H1 (cell line): ENCODE data around the gene CENPP. TPM values are rescaled to one million over a fixed set of nuclear protein-coding genes. Genes with fewer than 3 reads are reported as not detected.

Experiments
- CTCF ChIA-PET: fragments of 300-600 bp; sonication (Branson Sonifier 250); formaldehyde crosslinking; loops from one replicate; lab custom pipeline; 2021; ENCODE audit not compliant: partially characterized antibody; lab: Charles Lee
- POLR2A ChIA-PET: fragments of 300-600 bp; sonication (Branson Sonifier 250); formaldehyde crosslinking; loops from one replicate; lab custom pipeline; 2021; ENCODE audit warnings: inconsistent platforms; ENCODE audit not compliant: partially characterized antibody; lab: Charles Lee
- DNase-seq, 2 experiments: peaks; one replicate each; pipeline versions ENCODE4 v3.0.0 to v3.0.0-alpha.2; 2010 to 2022; ENCODE audit warnings: low spot score in 2 of 2, low read depth in 1 of 2, mixed read lengths in 1 of 2
- FAIRE-seq: peaks from 2 replicates; lab custom pipeline; 2011; peaks lifted over from hg19 to GRCh38; lab: Jason Lieb, UNC
- H2AFZ ChIP-seq: 2 replicates; pipeline ENCODE4 v1.8.1; 2012; ENCODE audit warnings: low read length, inconsistent platforms
- H2AK5ac ChIP-seq: 2 replicates; pipeline ENCODE4 v1.6.1; 2013; ENCODE audit warnings: low read depth, low read length
- H2BK120ac ChIP-seq: replicated peaks from 2 replicates; pipeline ENCODE3; 2013; ENCODE audit warnings: low read depth, low read length, inconsistent platforms
- H2BK12ac ChIP-seq: 2 replicates; pipeline ENCODE4 v1.6.1; 2013; ENCODE audit warnings: low read depth, low read length
- H2BK15ac ChIP-seq: 2 replicates; pipeline ENCODE4 v1.6.1; 2013; ENCODE audit warnings: low read length
- H2BK20ac ChIP-seq: 2 replicates; pipeline ENCODE4 v1.6.1; 2013; ENCODE audit warnings: low read length
- H2BK5ac ChIP-seq: 2 replicates; pipeline ENCODE4 v1.6.1; 2013; ENCODE audit warnings: low read depth, low read length
- H3K14ac ChIP-seq: 2 replicates; pipeline ENCODE4 v1.6.1; 2013; ENCODE audit warnings: inconsistent platforms; ENCODE audit not compliant: insufficient read length
- H3K18ac ChIP-seq: 2 replicates; pipeline ENCODE4 v1.6.1; 2013; ENCODE audit warnings: low read length; ENCODE audit errors: extremely low read depth
- H3K23ac ChIP-seq: 2 replicates; pipeline ENCODE4 v1.6.1; 2013; ENCODE audit warnings: inconsistent platforms; ENCODE audit not compliant: insufficient read length
- H3K23me2 ChIP-seq: 2 replicates; pipeline ENCODE4 v1.6.1; 2013; ENCODE audit warnings: low read depth, low read length
- H3K27ac ChIP-seq: 2 replicates; pipeline ENCODE4 v1.6.1; 2011; ENCODE audit warnings: low read depth, low read length, inconsistent platforms
- H3K27me3 ChIP-seq, 4 experiments: replicated peaks in 1 of 4; 1 replicate in 1 of 4; 2 replicates in 3 of 4; pipeline versions ENCODE4 v1.6.1 to v1.8.1; 2011 to 2013; ENCODE audit warnings: low read length in 3 of 4, mild to moderate bottlenecking in 3 of 4, inconsistent platforms in 2 of 4, mixed read lengths in 2 of 4, moderate library complexity in 1 of 4; ENCODE audit not compliant: control insufficient read depth in 3 of 4, insufficient read depth in 3 of 4; ENCODE audit errors: extremely low read depth in 1 of 4
- H3K36me3 ChIP-seq, 4 experiments: 2 replicates each; pipeline versions ENCODE4 v1.6.1 to v1.8.1; 2011 to 2013; ENCODE audit warnings: mild to moderate bottlenecking in 4 of 4, low read length in 3 of 4, moderate library complexity in 2 of 4, control low read depth in 1 of 4, inconsistent platforms in 1 of 4; ENCODE audit not compliant: insufficient read depth in 4 of 4, control insufficient read depth in 2 of 4
- H3K4ac ChIP-seq: replicated peaks from 2 replicates; pipeline ENCODE3; 2013; ENCODE audit warnings: low read length, low read depth, mixed read lengths, inconsistent platforms; ENCODE audit not compliant: insufficient read length
- H3K4me1 ChIP-seq, 4 experiments: replicated peaks in 1 of 4; 1 replicate in 1 of 4; 2 replicates in 3 of 4; pipeline versions ENCODE4 v1.6.1 to v1.8.1; 2011 to 2013; ENCODE audit warnings: low read length in 3 of 4, inconsistent platforms in 2 of 4, mixed read lengths in 1 of 4; ENCODE audit not compliant: insufficient read depth in 4 of 4, control insufficient read depth in 3 of 4
- H3K4me2 ChIP-seq, 2 experiments: 2 replicates each; pipeline versions ENCODE4 v1.6.1 to v1.8.1; 2011 to 2013; ENCODE audit warnings: low read depth in 2 of 2, low read length in 2 of 2, control low read depth in 1 of 2, inconsistent platforms in 1 of 2, mild to moderate bottlenecking in 1 of 2; ENCODE audit not compliant: insufficient read depth in 1 of 2
- H3K4me3 ChIP-seq, 4 experiments: fragments of 200-600, 300-600 bp in 1 of 4; sonication (generic), shearing (Covaris generic), sonication (Bioruptor Twin) in 1 of 4; 2 replicates each; pipeline versions ENCODE4 v1.5.1 to v1.8.1; 2011 to 2016; ENCODE audit warnings: low read length in 4 of 4, low read depth in 3 of 4, control low read depth in 2 of 4, inconsistent platforms in 2 of 4, mild to moderate bottlenecking in 2 of 4, mixed read lengths in 1 of 4, moderate library complexity in 1 of 4; ENCODE audit not compliant: insufficient read depth in 2 of 4; ENCODE audit errors: extremely low read depth in 1 of 4
- H3K56ac ChIP-seq: replicated peaks from 2 replicates; pipeline ENCODE3; 2013; ENCODE audit warnings: low read depth, mild to moderate bottlenecking, mixed read lengths, low read length, inconsistent platforms; ENCODE audit not compliant: insufficient read length
- H3K79me1 ChIP-seq: 2 replicates; pipeline ENCODE4 v1.6.1; 2013; ENCODE audit warnings: low read depth, low read length, control low read depth
- H3K79me2 ChIP-seq, 2 experiments: 2 replicates each; pipeline versions ENCODE4 v1.6.1 to v1.8.1; 2012 to 2013; ENCODE audit warnings: low read length in 2 of 2, mild to moderate bottlenecking in 2 of 2, inconsistent platforms in 1 of 2; ENCODE audit not compliant: insufficient read depth in 2 of 2, control insufficient read depth in 1 of 2
- H3K9ac ChIP-seq, 4 experiments: replicated peaks in 1 of 4; 1 replicate in 1 of 4; 2 replicates in 3 of 4; pipeline versions ENCODE4 v1.6.1 to v1.8.1; 2011 to 2013; ENCODE audit warnings: low read depth in 3 of 4, low read length in 3 of 4, control low read depth in 2 of 4, mild to moderate bottlenecking in 2 of 4, moderate library complexity in 2 of 4, inconsistent platforms in 1 of 4; ENCODE audit errors: extremely low read depth in 1 of 4
- H3K9me3 ChIP-seq, 2 experiments: 2 replicates each; pipeline versions ENCODE4 v1.6.1 to v1.8.1; 2012 to 2013; ENCODE audit warnings: mild to moderate bottlenecking in 2 of 2, moderate library complexity in 2 of 2, control low read depth in 1 of 2, inconsistent platforms in 1 of 2, low read depth in 1 of 2, low read length in 1 of 2, mixed read lengths in 1 of 2; ENCODE audit not compliant: insufficient read depth in 2 of 2
- H4K20me1 ChIP-seq, 2 experiments: replicated peaks in 1 of 2; 2 replicates each; pipeline versions ENCODE3 to v1.8.1; 2011 to 2013; ENCODE audit warnings: inconsistent platforms in 2 of 2, low read length in 2 of 2, mild to moderate bottlenecking in 1 of 2; ENCODE audit not compliant: insufficient read depth in 2 of 2, control insufficient read depth in 1 of 2
- H4K5ac ChIP-seq: 2 replicates; pipeline ENCODE4 v1.6.1; 2013; ENCODE audit warnings: low read length, low read depth, mixed read lengths, inconsistent platforms; ENCODE audit not compliant: insufficient read length
- H4K8ac ChIP-seq: 2 replicates; pipeline ENCODE4 v1.8.0; 2013; ENCODE audit warnings: mild to moderate bottlenecking, moderate library complexity, low read length, inconsistent platforms; ENCODE audit not compliant: insufficient read depth; ENCODE audit errors: extremely low read depth
- H4K91ac ChIP-seq: replicated peaks from 2 replicates; pipeline ENCODE3; 2013; ENCODE audit warnings: low read length, mixed read lengths, inconsistent platforms; ENCODE audit not compliant: insufficient read length
- CBX5 ChIP-seq: fragments of 300-800, 300-1000 bp; sonication (generic); IDR thresholded peaks from 2 replicates; pipeline ENCODE4 v1.7.1; 2016; ENCODE audit warnings: antibody characterized with exemption, low read length, low read depth
- CHD1 ChIP-seq: IDR thresholded peaks from 2 replicates; pipeline ENCODE4 v1.6.1; 2012; ENCODE audit warnings: low read depth, low read length, improper control_type of control experiment
- CHD2 ChIP-seq: IDR thresholded peaks from 2 replicates; pipeline ENCODE4 v1.6.1; 2012; ENCODE audit warnings: low read length, improper control_type of control experiment
- E2F6 ChIP-seq: IDR thresholded peaks from 2 replicates; pipeline ENCODE4 v1.6.1; 2012; ENCODE audit warnings: inconsistent platforms
- HDAC2 ChIP-seq, 2 experiments: fragments of 300-600 bp in 1 of 2; sonication (generic) in 1 of 2; IDR thresholded peaks; 2 replicates each; pipeline ENCODE4 v1.6.1; 2011 to 2012; ENCODE audit warnings: low read depth in 2 of 2, low read length in 2 of 2, mild to moderate bottlenecking in 2 of 2, moderate library complexity in 2 of 2, borderline replicate concordance in 1 of 2, inconsistent platforms in 1 of 2
- JUN ChIP-seq: IDR thresholded peaks from 2 replicates; pipeline ENCODE4 v1.6.1; 2011; ENCODE audit warnings: low read depth, mild to moderate bottlenecking, improper control_type of control experiment, low read length
- KDM5A ChIP-seq: fragments of 200-600 bp; IDR thresholded peaks from 2 replicates; pipeline ENCODE4 v1.7.1; 2012; ENCODE audit warnings: mild to moderate bottlenecking, low read length, inconsistent platforms, mixed read lengths
- NRF1 ChIP-seq: IDR thresholded peaks from 2 replicates; pipeline ENCODE4 v1.6.1; 2011; ENCODE audit warnings: mild to moderate bottlenecking, low read depth, low read length, improper control_type of control experiment
- RAD21 ChIP-seq, 2 experiments: IDR thresholded peaks in 1 of 2; conservative IDR thresholded peaks in 1 of 2; 2 replicates each; pipeline ENCODE4 v1.6.1; 2011; ENCODE audit warnings: low read depth in 2 of 2, low read length in 2 of 2, improper control_type of control experiment in 1 of 2, inconsistent platforms in 1 of 2, mild to moderate bottlenecking in 1 of 2, moderate library complexity in 1 of 2
- RBBP5 ChIP-seq: IDR thresholded peaks from 2 replicates; pipeline ENCODE4 v1.7.1; 2012; ENCODE audit warnings: low read depth, mild to moderate bottlenecking, inconsistent platforms, low read length, moderate library complexity, borderline replicate concordance
- RFX5 ChIP-seq: IDR thresholded peaks from 2 replicates; pipeline ENCODE4 v1.6.1; 2011; ENCODE audit warnings: low read depth, low read length, improper control_type of control experiment, borderline replicate concordance
- WGBS, 2 experiments: shearing (Covaris generic) in 1 of 2; methylation state at CpG; one replicate each; pipeline versions ENCODE4 v1.1.6 to v1.1.7; 2013 to 2015; ENCODE audit warnings: low lambda C conversion rate in 2 of 2, mixed read lengths in 2 of 2, inconsistent platforms in 1 of 2, low coverage in 1 of 2, missing lambda C conversion rate in 1 of 2; ENCODE audit not compliant: insufficient replicate concordance in 2 of 2, insufficient coverage in 1 of 2, insufficient read length in 1 of 2; ENCODE audit errors: extremely low coverage in 1 of 2, missing lambda C conversion rate in 1 of 2; 5-methylcytosine and 5-hydroxymethylcytosine counted together
- polyA plus RNA-seq, 7 experiments: library from polyadenylated mRNA; depleted of rRNA in 3 of 7; stranded (reverse) in 5 of 7; unstranded in 2 of 7; fragments of >200 nt in 5 of 7; fragments of 200-250 nt in 2 of 7; gene quantifications; 1 replicate in 5 of 7; 2 replicates in 1 of 7; 4 replicates in 1 of 7; pipeline versions ENCODE4 v1.2.1 to v1.2.3, GENCODE V29; 2011 to 2013; ENCODE audit warnings: missing spikeins in 2 of 7, mixed read lengths in 2 of 7
- total RNA-seq: library from RNA; stranded (reverse); fragmentation: NEBNext Ultra II Directional; extraction: Animal tissue kit (Norgen Biotek cat#: 25700); gene quantifications from 2 replicates; pipeline ENCODE4 v1.2.1, GENCODE V29; 2021
- TF ChIP-seq, protein P1 (sequence below): IDR thresholded peaks from 2 replicates; pipeline ENCODE4 v1.6.1; 2011; ENCODE audit warnings: low read depth, mild to moderate bottlenecking, low read length; ENCODE audit not compliant: insufficient read depth

The CENPP gene
- total and polyA plus RNA-seq, 2 of the 8 experiments (the other 6 are each of a cell fraction or from before 2014, with no cell fraction given): 2.7 to 10.8 TPM

DNA sequence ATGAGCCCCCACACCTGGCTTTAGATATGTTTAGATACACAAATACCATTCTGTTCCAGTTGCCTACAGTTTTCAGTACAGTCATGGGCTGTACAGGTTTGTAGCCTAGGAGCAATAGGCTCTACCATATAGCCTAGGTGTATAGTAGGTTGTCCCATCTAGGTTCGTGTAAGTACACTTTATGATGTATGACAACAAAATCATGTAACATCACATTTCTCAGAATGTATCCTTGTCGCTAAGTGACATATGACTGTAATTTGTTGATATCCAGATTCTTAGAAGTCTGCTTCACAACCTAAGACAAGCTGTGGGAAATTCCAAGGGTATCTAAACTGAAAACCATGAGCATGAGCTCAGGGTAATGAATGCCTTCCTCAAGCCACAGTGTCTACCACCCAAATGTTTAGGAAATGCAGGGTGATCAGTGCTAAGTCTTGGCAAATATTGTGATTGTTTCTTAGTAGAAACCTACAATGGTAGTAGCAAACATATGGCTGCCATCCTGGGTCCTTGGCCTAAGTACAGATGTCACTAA is 201.6 kb downstream of the CENPP start:
- H3K4me3 ChIP-seq: no peak overlapping the region
- H4K91ac ChIP-seq: no peak overlapping the region
- H3K27me3 ChIP-seq: no peaks in the 10 kb centered on the region
- no peak overlapping the region for H2BK5ac ChIP-seq
- no peak overlapping the region for H2BK15ac ChIP-seq
- no peaks in the 10 kb centered on the region for H3K79me2 ChIP-seq
- H3K79me1 ChIP-seq: no peaks in the 10 kb centered on the region
- H4K5ac ChIP-seq: no peak overlapping the region
- H3K23ac ChIP-seq: no peak overlapping the region
- H4K20me1 ChIP-seq: no peaks in the 10 kb centered on the region
- H3K9ac ChIP-seq: no peak overlapping the region
- H3K14ac ChIP-seq: no peak overlapping the region
- POLR2A ChIA-PET: no interaction called here
- H3K36me3 ChIP-seq: no peaks in the 10 kb centered on the region
- no peak overlapping the region for H2BK120ac ChIP-seq
- H3K4me2 ChIP-seq: no peak overlapping the region
- H3K56ac ChIP-seq: no peak overlapping the region
- H2BK12ac ChIP-seq: no peak overlapping the region
- 79% methylated on average over 2 of the region's 2 CpGs; no CpG with 5 or more reads in 1 of the 2 experiments for WGBS, 2 experiments
- no peak for DNase-seq
- H2BK20ac ChIP-seq: no peak overlapping the region
- no peak overlapping the region for H4K8ac ChIP-seq
- no peak overlapping the region for H2AK5ac ChIP-seq
- no peaks in the 10 kb centered on the region for H3K9me3 ChIP-seq
- H3K23me2 ChIP-seq: no peaks in the 10 kb centered on the region
- no peak overlapping the region for H3K18ac ChIP-seq
- CTCF ChIA-PET: interaction anchor here (0.6 to 1.5 kb wide), 3 partner anchors 10 to 87 kb away, joined by 3 read pairs; no protein-coding TSS in a partner anchor
- no peak for FAIRE-seq
- no peak overlapping the region for H2AFZ ChIP-seq
- H3K4ac ChIP-seq: no peak overlapping the region
- no peak overlapping the region for H3K27ac ChIP-seq
- H3K4me1 ChIP-seq: no peaks in the 10 kb centered on the region
- TF ChIP-seq HDAC2 (IDR thresholded peaks at IDR 0.05; ENCODE audit: borderline replicate concordance in 1 of 2, low read depth in 2 of 2, low read length in 2 of 2) (no peak), RBBP5 (no peak), RAD21 (IDR thresholded peaks at IDR 0.05 in 1 of 2, conservative IDR thresholded peaks at IDR 0.05 in 1 of 2; ENCODE audit: low read depth in 2 of 2, low read length in 2 of 2) (no peak), RFX5 (no peak), NRF1 (no peak), KDM5A (no peak), CBX5 (no peak), CHD2 (no peak), E2F6 (no peak), CHD1 (no peak), JUN (no peak)
- TF ChIP-seq, protein P1, sequence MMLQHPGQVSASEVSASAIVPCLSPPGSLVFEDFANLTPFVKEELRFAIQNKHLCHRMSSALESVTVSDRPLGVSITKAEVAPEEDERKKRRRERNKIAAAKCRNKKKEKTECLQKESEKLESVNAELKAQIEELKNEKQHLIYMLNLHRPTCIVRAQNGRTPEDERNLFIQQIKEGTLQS: no peak
